Limb (tissue), 2 donors: ENCODE measurements around the gene NHERF1.

ENCODE experiments used
- DNase-seq, 2 donors: peaks; one replicate each; pipeline ENCODE4 v3.0.0-alpha.2; 2016; ENCODE audit errors: extremely low spot score in 2 of 2

NHERF1 gene

GRCh38 chr17:74768069-74768762 is 19.8 kb downstream of the NHERF1 start:
- no peak for DNase-seq

GRCh38 chr17:74768763-74769114 is 20.3 kb downstream of the NHERF1 start:
- no peak for DNase-seq

GRCh38 chr17:74769266-74769855 is 20.9 kb downstream of the NHERF1 start:
- no peak for DNase-seq

- DNase-seq, result no peak
Observed at GRCh38 chr17:74769856-74770497, 21.5 kb downstream of the NHERF1 start.

- DNase-seq, result no peak
Observed at GRCh38 chr17:74770498-74771318, 22.3 kb downstream of the NHERF1 start.

- no peak for DNase-seq
Observed at GRCh38 chr17:74771319-74771914, 23.0 kb downstream of the NHERF1 start.

GRCh38 chr17:74772053-74772452 is 23.6 kb downstream of the NHERF1 start:
- DNase-seq, result no peak

GRCh38 chr17:74773414-74773813 is 25.0 kb downstream of the NHERF1 start:
- no peak for DNase-seq

- DNase-seq, result no peak
Observed at GRCh38 chr17:74773871-74774286, 25.5 kb downstream of the NHERF1 start.

GRCh38 chr17:74775409-74776043 is 27.1 kb downstream of the NHERF1 start:
- DNase-seq, result no peak

- DNase-seq, result peak; percentile 96 to 99
Observed at GRCh38 chr17:74776044-74776962, 27.9 kb downstream of the NHERF1 start, which contains the start of gene NAT9. Gene NAT9 (minus strand): TSS chr17:74776345. CDS start chr17:74775698, 647 bp downstream.

- DNase-seq, result no peak
Observed at GRCh38 chr17:74776990-74777389, 28.6 kb downstream of the NHERF1 start.

GRCh38 chr17:74777901-74778515 is 29.6 kb downstream of the NHERF1 start:
- no peak for DNase-seq

GRCh38 chr17:74778960-74779359 is 30.5 kb downstream of the NHERF1 start:
- DNase-seq, result no peak

- no peak for DNase-seq
Observed at GRCh38 chr17:74779501-74779900, 31.1 kb downstream of the NHERF1 start.

GRCh38 chr17:74779948-74780400 is 31.5 kb downstream of the NHERF1 start:
- no peak for DNase-seq

- no peak for DNase-seq
Observed at GRCh38 chr17:74780443-74781238, 32.2 kb downstream of the NHERF1 start.

- DNase-seq, result no peak
Observed at GRCh38 chr17:74782571-74782970, 34.1 kb downstream of the NHERF1 start.
